Motor neuron (in vitro differentiated cells): Measurements from ENCODE around the gene PLEKHG4B. TPM values are rescaled to one million over a fixed set of nuclear protein-coding genes. Genes with fewer than 3 reads are reported as not detected.

Source experiments
- ATAC-seq, 8 experiments: fragments of 200-7000 bp; cut with Tn5 transposase; replicated peaks in 6 of 8; 2 replicates each; pipeline ENCODE4 v1.8.0; 2021; ENCODE audit warnings: mild to moderate bottlenecking in 8 of 8, moderate library complexity in 8 of 8
- H3K27ac ChIP-seq, 2 donors: fragments of 250-450 bp; sonication (Bioruptor Pico); 2 replicates each; pipeline ENCODE4 v1.9.0; 2021; ENCODE audit warnings: antibody characterized with exemption in 2 of 2, mild to moderate bottlenecking in 2 of 2, moderate library complexity in 1 of 2
- H3K4me1 ChIP-seq, 2 donors: fragments of 250-450 bp; sonication (Bioruptor Pico); replicated peaks in 1 of 2; 2 replicates each; pipeline ENCODE4 v1.6.1; 2021; ENCODE audit warnings: antibody characterized with exemption in 2 of 2, mild to moderate bottlenecking in 2 of 2, moderate library complexity in 1 of 2
- H3K4me3 ChIP-seq, 5 donors: fragments of 250-450 bp; sonication (Bioruptor Pico); 2 replicates each; pipeline ENCODE4 v1.9.0; 2021; ENCODE audit warnings: antibody characterized with exemption in 5 of 5, mild to moderate bottlenecking in 5 of 5, moderate library complexity in 4 of 5
- WGBS, 10 experiments: fragments of 450-650 bp; shearing (Covaris generic); methylation state at CpG; one replicate each; pipeline ENCODE4 v1.0.0; 2022; 5-methylcytosine and 5-hydroxymethylcytosine counted together
- in situ Hi-C, 9 experiments: fragments of 400-800 bp; cut with MboI; loops; one replicate each; pipeline ENCODE4 v1.15.0; 2021; ENCODE audit warnings: low sequenced_read_pairs in 9 of 9, low pct_unique_long_range_greater_than_20kb in 2 of 9; ENCODE audit not compliant: unreplicated experiment in 9 of 9
- total RNA-seq, 8 experiments: library from RNA; unstranded; fragments of 300-600 nt; gene quantifications; 2 replicates each; pipeline versions ENCODE4 v1.2.3 to v1.2.4, GENCODE V29; 2022

Gene PLEKHG4B
- total RNA-seq, 8 experiments from 2014 or later, result 0.09 to 7.3 (median 3.2) TPM

DNA sequence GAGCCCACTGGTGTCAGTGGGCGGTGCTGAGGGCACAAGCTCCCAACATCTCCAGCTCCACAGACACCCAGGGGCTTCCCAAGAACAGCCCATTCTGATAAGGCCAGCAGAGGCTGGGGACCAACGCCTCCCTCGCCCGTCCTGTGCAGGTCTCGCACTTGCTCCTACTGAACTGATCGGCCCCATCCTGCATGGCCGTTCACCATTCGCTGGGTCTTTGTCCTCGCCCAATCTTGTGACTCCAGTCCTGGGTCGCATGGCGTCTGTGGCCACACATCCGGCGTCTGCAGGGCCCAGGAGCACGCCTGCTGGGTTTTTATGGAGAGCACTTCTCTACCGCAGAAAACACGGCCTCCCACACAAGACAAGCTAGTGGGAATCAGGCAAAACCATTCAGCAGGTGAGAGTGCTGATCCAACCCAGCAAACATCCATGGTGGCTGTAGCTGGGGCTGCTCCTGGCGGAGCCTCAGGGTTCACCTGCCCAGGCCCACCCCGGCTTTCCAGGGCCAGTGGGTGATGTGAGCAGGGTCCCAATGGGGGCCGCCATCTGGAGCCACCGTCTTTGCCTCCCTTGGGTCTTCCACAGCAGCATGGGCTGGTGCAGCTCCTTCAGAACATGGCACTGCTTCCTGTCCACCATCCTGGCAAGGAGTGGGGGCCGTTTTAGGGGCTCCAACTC is 106.7 kb downstream of the PLEKHG4B start:
- ATAC-seq, result no peak
- Histone ChIP-seq H3K4me3 (no peak overlapping the region), H3K27ac (no peak overlapping the region), H3K4me1 (peaks cover 6 to 22% of the 10 kb centered on the region in 2 donors)
- WGBS, 10 experiments, result 86 to 100% methylated on average over 1 to 6 of the region's 21 CpGs; no CpG with 5 or more reads in 8 of the 10 experiments
- in situ Hi-C loops, result no loop called here

DNA sequence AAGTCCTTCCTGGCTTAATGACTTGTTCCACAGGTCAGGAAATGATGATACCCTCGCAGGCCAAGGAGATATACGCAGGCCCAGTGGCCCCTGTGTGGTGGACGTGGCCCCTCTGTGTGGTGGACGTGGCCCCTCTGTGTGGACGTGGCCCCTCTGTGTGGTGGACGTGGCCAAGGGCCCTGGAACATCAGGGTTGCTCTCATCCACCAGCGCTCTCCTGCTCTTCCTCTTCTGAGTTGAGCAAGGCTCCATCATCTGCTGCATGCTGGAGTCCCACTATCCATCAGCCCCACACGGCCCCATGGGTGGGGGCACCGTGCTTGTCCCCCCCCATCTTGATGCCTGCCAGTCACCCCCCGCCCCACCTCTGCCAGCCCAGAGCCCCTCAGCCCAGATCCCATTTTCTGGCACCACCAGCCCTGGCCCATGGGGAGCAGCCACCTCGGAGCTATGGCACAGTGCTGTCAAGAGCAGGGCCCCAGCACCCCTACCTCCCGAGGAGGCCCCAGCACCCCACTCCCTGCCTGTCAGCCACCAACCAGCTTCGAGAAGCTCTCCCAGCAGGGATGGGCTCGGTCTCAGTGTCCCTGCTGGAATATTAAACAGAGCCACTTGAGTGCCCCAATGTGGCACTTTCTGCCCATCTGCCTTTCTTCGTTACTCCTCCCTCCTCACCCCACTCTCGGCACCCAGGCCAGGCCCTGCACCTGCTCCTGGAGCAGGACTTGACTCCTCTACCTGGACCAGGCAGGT is 107.4 kb downstream of the PLEKHG4B start:
- H3K4me3 ChIP-seq, result no peak overlapping the region
- H3K27ac ChIP-seq, result no peak overlapping the region
- peaks cover 6 to 22% of the 10 kb centered on the region in 2 donors for H3K4me1 ChIP-seq
- ATAC-seq, result no peak
- 100% methylated on average over 2 of the region's 16 CpGs; no CpG with 5 or more reads in 8 of the 10 experiments for WGBS, 10 experiments
- in situ Hi-C loops, result no loop called here

DNA sequence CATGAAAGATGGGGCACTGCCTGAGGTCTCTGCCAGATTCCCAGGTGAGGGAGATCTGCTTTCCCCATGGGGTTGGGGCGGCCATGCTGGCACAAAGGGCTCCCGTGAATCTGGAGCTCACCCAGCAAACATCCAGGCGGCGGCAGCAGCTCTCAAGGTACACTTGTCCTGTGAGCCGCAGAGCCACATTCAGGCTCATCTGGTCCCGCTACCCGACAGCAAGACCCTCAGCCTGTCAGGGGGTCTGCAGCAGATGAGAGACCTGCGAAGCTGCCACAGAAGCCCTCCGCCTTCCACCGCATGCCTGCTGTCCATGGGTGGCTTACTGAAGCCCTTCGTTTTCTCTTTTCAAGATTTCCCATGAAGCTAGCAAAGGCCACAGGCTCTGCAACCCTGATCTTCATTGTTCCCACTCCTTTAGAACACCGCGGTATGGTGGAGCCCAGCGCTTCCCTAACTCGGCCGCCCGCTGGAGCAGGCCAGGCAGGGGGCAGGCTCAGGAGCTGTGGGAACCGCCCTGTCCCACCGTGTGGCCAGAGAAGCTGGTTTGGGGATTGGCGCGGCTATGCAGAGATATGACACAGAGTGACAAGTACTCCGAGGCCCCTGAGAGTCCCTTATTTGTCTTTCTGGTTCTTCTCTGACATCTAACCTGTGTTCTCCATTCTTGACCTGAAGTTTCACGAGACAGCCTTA is 108.1 kb downstream of the PLEKHG4B start:
- ATAC-seq, result peak in 2 of 8 experiments; percentile 31 to 38
- Histone ChIP-seq H3K27ac (no peak overlapping the region), H3K4me3 (no peak overlapping the region), H3K4me1 (peaks cover 6 to 22% of the 10 kb centered on the region in 2 donors)
- in situ Hi-C loops, result no loop called here
- 69 to 100% (median 87%) methylated on average over 1 to 12 of the region's 23 CpGs; no CpG with 5 or more reads in 2 of the 10 experiments for WGBS, 10 experiments

DNA sequence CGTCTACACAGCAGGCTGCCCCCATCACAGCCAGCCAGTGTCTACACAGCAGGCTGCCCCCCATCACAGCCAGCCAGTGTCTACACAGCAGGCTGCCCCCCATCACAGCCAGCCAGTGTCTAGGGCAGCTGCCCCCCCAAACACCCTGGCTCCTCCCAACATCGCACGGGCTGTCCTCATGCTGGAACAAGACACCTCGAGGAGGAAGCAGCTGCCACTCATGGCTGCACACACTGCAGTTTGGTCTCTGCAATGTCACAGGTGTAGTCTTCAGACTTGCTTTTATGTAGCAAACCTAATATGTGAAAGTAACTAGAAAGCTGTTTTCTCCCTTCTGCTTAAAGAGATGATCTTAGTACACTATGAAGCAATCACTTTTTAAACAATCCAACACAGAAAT is 109.0 kb downstream of the PLEKHG4B start:
- in situ Hi-C loops, result no loop called here
- Histone ChIP-seq H3K27ac (no peak overlapping the region), H3K4me1 (peaks cover 6 to 20% of the 10 kb centered on the region in 2 donors), H3K4me3 (no peak overlapping the region)
- WGBS, 10 experiments, result 0 to 50% (median 49%) methylated on average over 1 to 2 of the region's 4 CpGs; no CpG with 5 or more reads in 6 of the 10 experiments
- no peak for ATAC-seq

DNA sequence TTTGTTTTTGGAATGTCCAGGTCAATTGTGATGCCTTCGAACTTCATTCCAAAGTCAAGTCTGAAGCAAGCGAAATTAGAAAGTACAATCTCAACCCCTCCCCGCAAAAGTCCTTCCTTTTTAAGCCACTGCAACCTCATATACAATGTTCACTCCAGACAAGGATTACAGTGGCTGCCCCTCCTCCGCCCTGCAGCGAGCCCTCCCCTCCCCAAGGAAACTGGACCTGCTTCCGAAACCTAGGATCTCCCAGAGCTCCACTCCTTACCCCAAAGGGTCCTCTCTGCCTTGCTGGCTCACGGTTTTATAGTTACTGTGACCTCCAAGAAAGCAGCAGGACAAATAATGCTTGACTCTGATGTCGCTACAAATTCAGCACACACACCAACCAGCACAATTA is 109.7 kb downstream of the PLEKHG4B start:
- peak in 1 of 8 experiments; percentile 23 for ATAC-seq
- Histone ChIP-seq H3K27ac (no peak overlapping the region), H3K4me1 (peaks cover 6 to 13% of the 10 kb centered on the region in 2 donors), H3K4me3 (no peak overlapping the region)
- WGBS, 10 experiments, result 60 to 100% (median 90%) methylated on average over 1 to 3 of the region's 8 CpGs; no CpG with 5 or more reads in 4 of the 10 experiments
- in situ Hi-C loops, result no loop called here

DNA sequence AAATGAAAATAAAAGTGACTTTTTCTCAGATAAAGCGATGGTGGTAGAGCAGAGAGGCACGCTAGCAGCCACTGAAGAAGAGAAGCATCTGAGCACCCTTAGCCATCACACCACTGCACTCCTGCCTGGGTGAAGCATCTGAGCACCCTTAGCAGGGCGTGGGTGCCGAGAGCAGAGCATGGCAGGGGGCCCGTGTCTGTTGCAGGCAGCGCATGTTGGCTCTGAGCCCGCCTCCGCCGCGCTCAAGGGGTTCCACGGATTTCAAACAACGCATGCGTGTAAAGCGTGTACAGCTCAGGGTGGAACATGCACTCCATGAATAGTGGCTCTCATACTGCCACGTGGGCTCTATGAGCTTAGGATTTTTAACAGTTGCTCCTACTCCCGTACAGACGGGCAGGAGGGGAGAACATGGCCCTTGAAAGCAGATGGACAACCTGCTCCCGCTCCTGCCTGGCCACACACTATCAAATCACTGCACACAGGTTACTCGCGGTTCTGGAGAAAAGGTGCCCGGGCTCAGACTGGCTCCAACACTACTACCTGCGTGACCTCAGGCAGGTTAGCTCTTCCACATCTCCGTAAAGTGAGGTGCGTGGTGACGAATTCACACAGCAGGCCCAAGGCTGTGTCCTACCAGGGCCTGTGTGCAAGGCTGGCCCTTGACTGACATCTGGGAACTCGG is 111.4 kb downstream of the PLEKHG4B start:
- no peak overlapping the region for H3K27ac ChIP-seq
- no peak overlapping the region for H3K4me3 ChIP-seq
- in situ Hi-C loops, result no loop called here
- peaks cover 0 to under 1% of the 10 kb centered on the region in 2 donors for H3K4me1 ChIP-seq
- WGBS, 10 experiments, result 83 to 100% (median 90%) methylated on average over 1 to 18 of the region's 26 CpGs; no CpG with 5 or more reads in 5 of the 10 experiments
- peak in 2 of 8 experiments; percentile 6 to 16 for ATAC-seq

DNA sequence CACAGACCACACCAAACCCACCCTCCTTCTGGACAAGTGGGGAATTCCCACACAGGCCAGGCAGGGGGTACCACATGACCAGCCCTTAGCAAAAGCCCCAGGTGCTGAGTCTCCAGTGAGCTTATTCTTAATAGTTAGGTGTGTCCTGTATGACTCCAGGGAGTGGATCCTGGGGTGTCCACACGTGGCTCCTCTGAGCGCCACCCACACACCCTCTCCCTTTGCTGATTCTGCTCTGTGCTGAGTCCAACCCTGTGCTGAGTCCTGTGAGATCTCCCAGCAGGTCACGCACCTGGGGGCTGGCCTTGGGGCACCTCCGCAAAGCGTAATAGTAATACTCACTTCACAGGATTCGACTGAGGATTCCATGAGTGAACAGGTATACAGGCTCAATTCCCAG is 112.0 kb downstream of the PLEKHG4B start:
- H3K4me3 ChIP-seq, result no peak overlapping the region
- no peaks in the 10 kb centered on the region for H3K4me1 ChIP-seq
- peak in 3 of 8 experiments; percentile 3 to 59 (median 13) for ATAC-seq
- in situ Hi-C loops, result no loop called here
- H3K27ac ChIP-seq, result no peak overlapping the region
- WGBS, 10 experiments, result 86 to 100% (median 95%) methylated on average over 1 to 5 of the region's 6 CpGs; no CpG with 5 or more reads in 6 of the 10 experiments

DNA sequence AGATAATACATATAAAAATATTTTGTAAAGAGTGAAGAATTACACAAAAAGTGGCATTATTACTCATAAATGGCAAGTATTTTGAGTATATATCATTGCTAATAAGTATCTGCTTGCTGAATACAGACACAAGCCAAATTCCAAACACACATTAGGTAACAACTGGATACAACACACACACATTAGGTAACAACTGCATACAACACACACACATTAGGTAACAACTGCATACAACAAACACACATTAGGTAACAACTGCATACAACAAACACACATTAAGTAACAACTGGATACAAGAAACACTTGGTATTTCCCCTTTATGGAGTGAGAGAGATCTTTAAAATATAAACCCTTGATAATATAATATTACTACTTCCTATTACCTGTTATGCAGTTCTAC is 112.5 kb downstream of the PLEKHG4B start:
- Histone ChIP-seq H3K4me1 (no peaks in the 10 kb centered on the region), H3K27ac (no peak overlapping the region), H3K4me3 (no peak overlapping the region)
- in situ Hi-C loops, result no loop called here
- ATAC-seq, result no peak

DNA sequence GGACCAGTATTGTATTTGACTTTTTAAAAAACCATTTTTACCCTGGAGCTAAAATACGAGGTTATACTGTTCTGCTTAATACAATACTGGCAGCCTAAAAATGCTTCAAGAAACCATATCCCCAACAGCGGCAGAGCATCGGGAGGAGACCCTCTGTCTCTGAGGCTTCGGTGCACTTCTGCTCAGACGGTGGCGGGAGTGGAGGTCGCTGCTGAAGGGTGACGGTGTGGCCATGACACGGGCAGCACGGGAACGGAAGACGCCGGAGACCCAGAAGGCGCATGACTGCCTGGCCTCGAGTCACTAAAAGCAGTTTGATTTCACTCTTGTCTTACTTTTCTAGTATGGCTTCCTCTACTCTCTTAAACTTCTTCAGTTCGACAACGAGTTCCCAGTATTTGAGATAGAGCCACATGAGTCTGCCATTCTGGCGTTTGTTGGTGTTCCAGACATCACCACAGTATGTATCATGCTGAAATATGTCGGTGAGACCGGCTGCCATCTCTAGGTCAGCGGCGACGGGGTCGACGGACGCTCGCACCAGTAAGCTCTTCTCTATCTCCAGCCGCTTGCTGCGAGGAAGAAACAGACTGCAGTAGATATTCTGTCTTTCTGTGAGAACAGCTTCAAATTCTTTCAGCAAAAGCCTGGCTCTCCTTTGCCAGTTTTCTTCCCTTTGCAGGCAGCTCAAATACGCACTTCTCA is 113.2 kb downstream of the PLEKHG4B start:
- Histone ChIP-seq H3K4me1 (peaks cover 4 to 6% of the 10 kb centered on the region in 2 donors), H3K27ac (no peak overlapping the region), H3K4me3 (no peak overlapping the region)
- in situ Hi-C loops, result no loop called here
- WGBS, 10 experiments, result 77 to 100% (median 94%) methylated on average over 4 to 17 of the region's 30 CpGs; no CpG with 5 or more reads in 1 of the 10 experiments
- ATAC-seq, result no peak

DNA sequence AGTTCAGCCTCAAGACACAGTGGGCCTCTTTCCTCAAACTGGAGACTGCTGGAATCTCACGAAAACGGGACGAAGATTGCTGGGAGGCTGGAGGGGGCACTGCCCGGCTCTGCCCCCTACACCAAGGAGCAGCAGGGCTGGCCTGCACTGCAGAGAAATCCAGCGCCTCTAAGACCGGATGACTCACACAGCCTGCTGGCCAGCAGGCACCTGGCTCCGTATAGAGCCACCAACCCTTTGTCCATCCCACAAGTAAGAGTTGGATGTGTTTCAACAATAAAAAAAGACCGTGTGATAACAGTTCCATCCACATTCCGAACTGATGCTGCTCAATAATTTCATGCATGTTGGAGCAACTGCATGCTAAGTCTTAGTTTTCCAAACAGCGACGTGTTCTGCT is 114.4 kb downstream of the PLEKHG4B start:
- H3K4me3 ChIP-seq, result no peak overlapping the region
- H3K4me1 ChIP-seq, result peaks cover 4 to 8% of the 10 kb centered on the region in 2 donors
- in situ Hi-C loops, result no loop called here
- 76 to 100% (median 92%) methylated on average over 2 to 7 of the region's 11 CpGs; no CpG with 5 or more reads in 3 of the 10 experiments for WGBS, 10 experiments
- no peak for ATAC-seq
- H3K27ac ChIP-seq, result no peak overlapping the region

DNA sequence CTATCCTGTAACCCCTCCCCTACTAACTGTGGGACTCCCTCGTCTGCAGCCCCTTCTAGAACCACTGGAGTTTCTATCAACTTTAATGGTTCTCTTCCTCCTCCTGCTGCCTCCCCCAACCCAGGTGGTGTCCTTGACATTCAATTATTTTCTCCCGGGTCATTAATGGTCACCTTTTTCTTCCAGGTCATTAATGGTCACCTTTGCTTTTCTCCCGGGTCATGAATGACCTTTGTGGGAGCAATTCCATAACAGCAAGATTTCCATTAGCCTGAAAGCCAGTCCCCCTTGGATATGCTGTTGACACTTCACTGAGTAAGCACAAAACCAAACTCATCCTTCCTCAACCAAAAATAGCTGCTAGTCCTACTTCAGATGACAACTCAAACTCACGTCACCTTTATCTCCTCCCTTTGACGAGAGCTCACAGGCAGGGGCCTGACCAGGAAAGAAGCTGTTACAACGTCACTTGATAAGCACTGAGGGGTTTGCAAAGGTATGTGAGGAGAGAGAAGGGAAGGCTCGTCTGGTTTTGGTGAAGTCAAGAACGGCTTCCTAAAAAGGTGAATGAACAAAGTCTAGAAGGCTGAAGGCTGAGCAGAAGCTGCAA is 115.1 kb downstream of the PLEKHG4B start:
- Histone ChIP-seq H3K27ac (no peak overlapping the region), H3K4me3 (no peak overlapping the region), H3K4me1 (peaks cover 4 to 8% of the 10 kb centered on the region in 2 donors)
- in situ Hi-C loops, result no loop called here
- ATAC-seq, result no peak
- 70 to 95% (median 88%) methylated on average over 2 to 6 of the region's 8 CpGs; no CpG with 5 or more reads in 1 of the 10 experiments for WGBS, 10 experiments

DNA sequence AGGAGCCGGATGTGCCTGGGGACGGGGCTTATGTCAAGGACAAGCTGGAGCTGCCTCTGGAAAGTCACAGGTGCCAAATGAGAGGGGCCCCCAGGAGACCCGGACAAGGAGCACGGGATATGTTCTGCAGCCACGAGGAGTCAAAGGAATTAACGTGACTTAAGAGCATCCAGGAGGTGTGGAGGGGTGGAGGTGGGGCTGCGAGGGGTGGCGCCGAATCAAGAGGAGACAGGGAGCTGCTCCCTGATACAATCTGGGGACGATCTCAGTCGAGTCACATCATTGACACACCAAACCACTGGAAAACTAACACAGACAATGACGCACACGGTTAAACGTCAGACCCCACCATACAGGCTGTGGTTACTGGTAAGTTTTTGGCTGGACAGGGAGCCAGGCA is 115.6 kb downstream of the PLEKHG4B start:
- H3K27ac ChIP-seq, result no peak overlapping the region
- 43 to 100% (median 80%) methylated on average over 1 to 10 of the region's 14 CpGs; no CpG with 5 or more reads in 3 of the 10 experiments for WGBS, 10 experiments
- no peak overlapping the region for H3K4me3 ChIP-seq
- H3K4me1 ChIP-seq, result peaks cover 4 to 8% of the 10 kb centered on the region in 2 donors
- peak in 1 of 8 experiments; percentile 85 for ATAC-seq
- in situ Hi-C loops, result no loop called here
